ENCODE measurements around the gene TMPRSS9. TPM values are rescaled to one million over a fixed set of nuclear protein-coding genes. Genes with fewer than 3 reads are reported as not detected.
"Not testable (repeated sequence)": the region's sequence is repeated elsewhere in the genome, so short reads cannot be mapped to it uniquely, and the experiment has no call there.

Gene TMPRSS9
- total RNA-seq, 2 experiments from 2014 or later = not detected

DNA sequence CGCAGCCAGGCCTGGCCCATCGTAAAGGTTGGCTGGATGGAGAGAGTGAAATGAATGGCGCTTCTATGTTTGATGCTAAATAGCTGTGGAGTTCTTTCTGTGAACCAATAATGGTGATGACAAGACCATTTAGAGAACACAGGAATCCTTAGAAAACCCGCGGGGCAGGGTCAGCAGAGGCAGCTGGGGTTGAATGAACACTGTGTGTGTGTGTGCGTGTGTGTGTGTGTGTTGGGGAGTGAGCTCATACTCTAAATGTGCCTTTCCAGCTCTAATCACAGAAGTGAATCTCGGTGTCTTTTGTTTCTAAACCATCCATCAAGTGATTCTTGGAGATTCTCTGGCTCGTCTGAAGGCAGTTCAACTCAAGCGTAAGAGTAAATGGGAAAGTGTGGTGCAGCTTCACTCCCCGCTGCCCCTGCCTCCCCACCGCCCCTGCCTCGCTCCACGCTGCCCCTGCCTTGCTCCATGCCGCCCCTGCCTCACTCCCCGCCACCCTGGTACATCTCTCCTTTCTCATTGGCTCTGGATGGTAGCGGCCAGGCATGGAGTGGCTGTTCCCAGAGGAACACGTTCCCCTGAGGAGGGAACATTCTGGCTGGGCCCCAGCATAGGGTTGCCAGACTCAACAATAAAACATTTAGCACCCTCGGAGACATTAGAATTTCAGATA is 21.2 kb downstream of the TMPRSS9 start:
- intact Hi-C loops (cut with micrococcal nuclease) = no loop called here
- CTCF ChIA-PET = no interaction called here
- Mint-ChIP-seq H3K4me3 (no peak overlapping the region), H3K27me3 (ENCODE audit: low read depth) (no peaks in the 10 kb centered on the region), H3K9me3 (peaks cover 18% of the 10 kb centered on the region), H3K4me1 (ENCODE audit: low read depth) (no peaks in the 10 kb centered on the region), H3K27ac (no peak overlapping the region), H3K36me3 (ENCODE audit: low read depth) (no peaks in the 10 kb centered on the region)
- DNase-seq = no peak

DNA sequence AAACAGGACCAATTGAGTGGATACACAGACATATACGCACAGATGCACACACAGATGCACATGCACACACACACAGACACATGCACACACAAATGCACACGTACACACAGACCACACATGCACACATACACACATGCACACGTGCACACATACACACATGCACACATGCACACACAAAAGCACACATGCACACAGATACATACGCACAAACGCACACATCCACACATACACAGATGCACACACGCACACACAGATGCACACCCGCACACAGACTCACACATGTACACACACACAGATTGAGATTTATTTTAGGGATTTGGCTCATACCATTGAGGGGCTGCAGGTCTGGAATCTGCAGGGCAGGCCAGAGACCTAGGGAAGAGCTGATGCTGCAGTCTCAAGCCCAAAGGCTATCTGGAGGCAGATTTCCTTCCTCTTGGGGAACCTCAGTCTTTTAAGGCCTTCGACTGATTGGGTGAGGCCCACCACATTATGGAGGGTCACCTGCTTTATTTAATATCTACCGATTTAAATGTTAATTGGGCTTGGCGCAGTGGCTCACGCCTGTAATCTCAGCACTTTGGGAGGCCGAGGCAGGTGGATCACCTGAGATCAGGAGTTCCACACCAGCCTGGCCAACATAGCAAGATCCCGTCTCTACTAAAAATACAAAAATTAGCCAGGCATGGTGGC is 22.6 kb downstream of the TMPRSS9 start:
- H3K4me1 Mint-ChIP-seq (ENCODE audit: low read depth) = no peaks in the 10 kb centered on the region
- DNase-seq = no peak
- peaks cover 18% of the 10 kb centered on the region for H3K9me3 Mint-ChIP-seq
- H3K27ac Mint-ChIP-seq = no peak overlapping the region
- intact Hi-C loops (cut with micrococcal nuclease) = no loop called here
- no peaks in the 10 kb centered on the region for H3K27me3 Mint-ChIP-seq (ENCODE audit: low read depth)
- H3K4me3 Mint-ChIP-seq = no peak overlapping the region
- CTCF ChIA-PET = no interaction called here
- no peaks in the 10 kb centered on the region for H3K36me3 Mint-ChIP-seq (ENCODE audit: low read depth)

DNA sequence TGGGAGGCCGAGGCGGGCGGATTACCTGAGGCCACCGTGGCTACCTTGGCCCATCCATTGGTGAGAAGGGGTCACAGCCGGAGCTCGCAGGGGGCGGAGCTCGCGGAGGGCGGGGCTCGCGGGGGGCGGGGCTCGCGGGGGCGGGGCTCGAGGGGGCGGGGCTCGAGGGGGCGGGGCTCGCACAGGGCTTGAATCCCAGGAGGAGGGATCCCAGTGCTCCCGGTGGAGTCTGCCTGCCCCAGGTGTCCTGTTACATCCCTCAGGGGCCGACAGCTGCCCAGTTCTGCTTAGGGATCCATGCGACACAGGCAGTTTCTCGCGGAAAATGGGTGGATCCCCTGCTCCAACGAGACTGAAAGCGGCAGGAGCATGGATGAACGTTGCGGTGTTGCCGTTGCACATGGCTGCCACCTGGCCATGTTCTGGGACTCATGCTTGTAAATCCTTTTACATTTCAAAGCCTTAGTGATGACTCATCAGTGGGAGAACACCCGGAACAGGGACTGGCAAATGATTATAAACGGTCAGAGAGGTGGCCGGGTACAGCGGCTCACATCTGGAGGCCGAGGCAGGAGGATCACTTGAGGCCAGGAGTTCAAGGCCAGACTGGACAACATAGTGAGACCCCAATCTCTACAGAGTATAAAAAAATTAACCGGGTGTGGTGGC is 25.1 kb downstream of the TMPRSS9 start:
- Mint-ChIP-seq H3K9me3 (peaks cover 5% of the 10 kb centered on the region), H3K27ac (no peak overlapping the region), H3K4me3 (no peak overlapping the region), H3K36me3 (ENCODE audit: low read depth) (no peaks in the 10 kb centered on the region), H3K27me3 (ENCODE audit: low read depth) (no peaks in the 10 kb centered on the region), H3K4me1 (ENCODE audit: low read depth) (no peaks in the 10 kb centered on the region)
- CTCF ChIA-PET = interaction anchor here (0.6 kb wide), 1 partner anchor 658 kb away, joined by 6 read pairs; no protein-coding TSS in a partner anchor
- DNase-seq = no peak
- intact Hi-C loops (cut with micrococcal nuclease) = no loop called here

DNA sequence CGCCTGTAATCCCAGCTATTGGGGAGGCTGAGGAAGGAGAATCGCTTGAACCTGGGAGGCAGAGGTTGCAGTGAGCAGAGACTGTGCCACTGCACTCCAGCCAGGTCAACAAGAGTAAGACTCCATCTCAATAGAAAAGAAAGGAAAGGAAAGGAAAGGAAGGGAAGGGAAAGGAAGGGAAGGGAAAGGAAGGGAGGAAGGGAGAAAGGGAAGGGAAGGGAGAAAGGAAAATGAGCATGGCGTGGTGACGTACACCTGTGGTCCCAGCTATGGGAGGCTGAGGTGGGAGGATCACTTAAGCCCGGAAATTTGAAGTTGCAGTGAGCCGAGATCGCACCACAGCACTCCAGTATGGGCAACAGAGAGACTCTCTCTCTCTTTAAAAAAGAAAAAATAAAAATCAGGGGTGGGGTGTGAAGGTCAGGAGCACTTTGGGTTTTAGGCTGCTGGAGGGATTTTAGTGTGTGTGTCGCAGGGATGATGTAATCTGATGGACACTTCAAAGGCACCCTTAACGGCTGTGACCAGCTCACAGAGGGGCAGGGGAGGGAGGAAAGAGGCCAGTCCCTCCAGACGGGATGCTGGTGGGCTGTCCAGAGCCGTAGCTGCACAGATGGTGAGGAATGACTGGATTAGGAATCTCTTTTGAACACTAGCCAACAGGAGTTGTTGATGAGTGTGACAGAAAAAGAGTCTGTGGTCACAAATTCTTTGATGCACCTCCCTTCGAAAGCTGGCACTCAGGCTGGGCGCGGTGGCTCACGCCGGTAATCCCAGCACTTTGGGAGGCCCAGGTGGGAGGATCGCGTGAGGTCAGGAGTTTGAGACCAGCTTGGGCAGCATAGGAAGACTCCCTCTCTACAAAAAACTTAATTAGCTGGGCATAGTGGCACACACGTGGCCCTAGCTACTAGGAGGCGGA is 27.6 kb downstream of the TMPRSS9 start:
- Mint-ChIP-seq H3K9me3 (no peaks in the 10 kb centered on the region), H3K4me1 (ENCODE audit: low read depth) (peaks cover 2% of the 10 kb centered on the region), H3K36me3 (ENCODE audit: low read depth) (no peaks in the 10 kb centered on the region), H3K27me3 (ENCODE audit: low read depth) (no peaks in the 10 kb centered on the region), H3K4me3 (no peak overlapping the region), H3K27ac (no peak overlapping the region)
- DNase-seq = no peak
- CTCF ChIA-PET = interaction anchor here (0.9 kb wide), 1 partner anchor 114 kb away, joined by 3 read pairs; no protein-coding TSS in a partner anchor
- intact Hi-C loops (cut with micrococcal nuclease) = no loop called here

DNA sequence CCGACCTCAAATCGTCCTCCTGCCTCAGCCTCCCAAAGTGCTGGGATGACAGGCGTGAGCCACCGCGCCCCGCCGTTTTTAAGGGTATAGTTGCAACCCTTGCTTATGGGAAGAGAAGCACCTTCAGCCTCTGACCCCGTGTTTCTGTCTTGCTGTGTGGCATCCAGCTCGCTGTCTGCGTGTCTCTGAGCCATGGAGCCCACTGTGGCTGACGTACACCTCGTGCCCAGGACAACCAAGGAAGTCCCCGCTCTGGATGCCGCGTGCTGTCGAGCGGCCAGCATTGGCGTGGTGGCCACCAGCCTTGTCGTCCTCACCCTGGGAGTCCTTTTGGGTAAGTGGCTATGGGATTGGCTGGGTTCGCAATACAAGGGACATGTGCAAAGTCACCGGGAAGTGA is 29.5 kb downstream of the TMPRSS9 start:
- H3K27me3 Mint-ChIP-seq (ENCODE audit: low read depth) = no peaks in the 10 kb centered on the region
- H3K9me3 Mint-ChIP-seq = no peaks in the 10 kb centered on the region
- H3K4me1 Mint-ChIP-seq (ENCODE audit: low read depth) = peaks cover 10% of the 10 kb centered on the region
- CTCF ChIA-PET = interaction anchor here (1.5 kb wide), 1 partner anchor 57 kb away, joined by 6 read pairs; no protein-coding TSS in a partner anchor
- no peak overlapping the region for H3K4me3 Mint-ChIP-seq
- intact Hi-C loops (cut with micrococcal nuclease) = no loop called here
- DNase-seq = no peak
- no peak overlapping the region for H3K27ac Mint-ChIP-seq
- no peaks in the 10 kb centered on the region for H3K36me3 Mint-ChIP-seq (ENCODE audit: low read depth)

DNA sequence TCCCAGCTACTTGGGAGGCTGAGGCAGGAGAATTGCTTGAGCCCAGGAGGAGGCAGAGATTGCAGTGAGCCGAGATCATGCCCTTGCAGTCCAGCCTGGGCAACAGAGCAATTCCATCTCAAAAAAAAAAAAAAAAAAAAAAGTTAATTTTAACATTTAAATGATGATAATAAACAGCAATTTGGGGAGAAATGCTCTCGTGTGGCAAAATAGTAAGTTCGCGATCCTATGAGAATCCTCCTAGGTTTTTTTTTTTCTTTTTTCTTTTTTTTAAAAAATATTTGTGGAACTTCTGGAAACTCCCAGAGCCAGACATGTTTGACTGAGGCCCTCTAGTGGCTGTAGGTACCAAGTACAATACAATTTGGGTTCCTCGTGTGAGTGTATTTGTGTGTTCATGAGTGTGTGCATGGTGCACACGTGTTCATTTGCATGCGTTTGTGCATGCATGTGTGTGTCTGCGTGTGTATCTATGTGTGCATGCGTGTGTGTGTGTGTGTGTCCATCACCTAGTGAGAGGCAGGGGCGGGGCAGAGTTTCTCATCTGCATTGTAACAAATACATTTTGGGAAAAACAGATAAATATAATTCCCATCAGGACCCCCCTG is 31.2 kb downstream of the TMPRSS9 start:
- DNase-seq = peak; percentile 56
- H3K27ac Mint-ChIP-seq = no peak overlapping the region
- CTCF ChIA-PET = interaction anchor here (0.6 to 3.4 kb wide), 16 partner anchors 12 to 393 kb away, joined by 3 to 17 read pairs (median 4); no protein-coding TSS in a partner anchor
- no peaks in the 10 kb centered on the region for H3K36me3 Mint-ChIP-seq (ENCODE audit: low read depth)
- peaks cover 15% of the 10 kb centered on the region for H3K4me1 Mint-ChIP-seq (ENCODE audit: low read depth)
- H3K4me3 Mint-ChIP-seq = no peak overlapping the region
- no peaks in the 10 kb centered on the region for H3K9me3 Mint-ChIP-seq
- intact Hi-C loops (cut with micrococcal nuclease) = loop anchor here (1.0 to 5.0 kb wide), 4 partner anchors 64 to 235 kb away; partner anchors contain the start of genes LSM7, PLEKHJ1, SF3A2 and SPPL2B
- H3K27me3 Mint-ChIP-seq (ENCODE audit: low read depth) = no peaks in the 10 kb centered on the region

DNA sequence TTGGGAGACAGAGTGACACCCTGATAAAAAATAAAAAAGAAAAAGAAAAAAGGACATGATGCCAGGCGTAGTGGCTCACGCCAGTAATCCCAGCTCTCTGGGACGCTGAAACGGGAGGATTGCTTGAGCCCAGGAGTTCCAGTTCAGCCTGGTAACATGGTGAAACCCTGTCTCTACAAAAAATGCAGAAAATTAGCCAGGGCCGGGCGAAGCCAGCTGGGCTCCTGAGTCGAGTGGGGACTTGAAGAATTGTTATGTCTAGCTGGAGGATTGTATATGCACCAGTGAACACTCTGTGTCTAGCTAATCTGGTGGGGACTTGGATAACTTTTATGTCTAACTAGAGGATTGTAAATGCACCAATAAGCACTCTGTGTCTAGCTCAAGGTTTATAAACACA is 32.3 kb downstream of the TMPRSS9 start:
- no peak overlapping the region for H3K4me3 Mint-ChIP-seq
- no peaks in the 10 kb centered on the region for H3K27me3 Mint-ChIP-seq (ENCODE audit: low read depth)
- H3K36me3 Mint-ChIP-seq (ENCODE audit: low read depth) = no peaks in the 10 kb centered on the region
- intact Hi-C loops (cut with micrococcal nuclease) = loop anchor here (5.0 kb wide), 1 partner anchor 65 kb away; the partner anchor contains the start of genes LSM7 and SPPL2B
- no peak for DNase-seq
- H3K27ac Mint-ChIP-seq = no peak overlapping the region
- CTCF ChIA-PET = interaction anchor here (0.6 to 3.4 kb wide), 26 partner anchors 9 to 420 kb away, joined by 3 to 17 read pairs (median 4); partner anchors contain the start of gene PLEKHJ1
- no peaks in the 10 kb centered on the region for H3K9me3 Mint-ChIP-seq
- peaks cover 15% of the 10 kb centered on the region for H3K4me1 Mint-ChIP-seq (ENCODE audit: low read depth)

DNA sequence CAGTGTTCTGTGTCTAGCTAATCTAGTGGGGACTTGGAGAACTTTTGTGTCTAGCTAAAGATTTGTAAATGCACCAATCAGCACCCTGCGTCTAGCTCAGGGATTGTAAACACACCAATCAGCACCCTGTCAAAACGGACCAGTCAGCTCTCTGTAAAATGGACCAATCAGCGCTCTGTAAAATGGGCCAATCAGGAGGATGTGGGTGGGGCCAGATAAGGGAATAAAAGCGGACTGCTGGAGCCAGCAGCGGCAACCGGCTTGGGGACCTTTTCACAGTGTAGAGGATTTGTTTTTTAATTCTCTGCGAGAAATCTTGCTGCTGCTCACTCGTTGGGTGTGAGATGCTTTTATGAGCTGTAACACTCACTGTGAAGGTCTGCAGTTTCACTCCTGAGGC is 32.8 kb downstream of the TMPRSS9 start:
- peak; percentile 32 for DNase-seq
- intact Hi-C loops (cut with micrococcal nuclease) = loop anchor here (5.0 kb wide), 1 partner anchor 66 kb away; the partner anchor contains the start of genes LSM7 and SPPL2B

DNA sequence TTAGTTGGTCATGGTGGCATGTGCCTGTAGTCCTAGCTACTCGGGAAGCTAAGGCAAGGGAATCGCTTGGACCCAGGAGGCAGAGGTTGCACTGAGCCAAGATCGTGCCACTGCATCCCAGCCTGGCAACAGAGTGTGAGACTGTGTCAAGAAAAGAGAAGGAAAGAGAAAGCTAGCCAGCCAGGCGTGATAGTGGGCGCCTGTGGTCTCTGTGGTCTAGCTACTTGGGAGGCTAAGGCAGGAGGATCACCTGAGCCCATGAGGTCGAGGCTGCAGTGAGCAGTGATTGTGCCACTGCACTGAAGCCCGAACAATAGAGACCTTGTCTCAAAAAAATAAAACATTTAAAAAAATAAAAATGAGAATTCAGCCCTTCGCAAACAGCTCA is 34.0 kb downstream of the TMPRSS9 start:
- Mint-ChIP-seq H3K36me3 (ENCODE audit: low read depth) (no peaks in the 10 kb centered on the region), H3K4me3 (peak overlapping the region; percentile 54), H3K27ac (no peak overlapping the region), H3K27me3 (ENCODE audit: low read depth) (no peaks in the 10 kb centered on the region), H3K4me1 (ENCODE audit: low read depth) (peaks cover 15% of the 10 kb centered on the region), H3K9me3 (no peaks in the 10 kb centered on the region)
- peak; percentile 32 for DNase-seq
- CTCF ChIA-PET = interaction anchor here (0.8 to 3.4 kb wide), 4 partner anchors 134 to 222 kb away, joined by 3 to 17 read pairs (median 4); no protein-coding TSS in a partner anchor
- intact Hi-C loops (cut with micrococcal nuclease) = loop anchor here (2.0 to 5.0 kb wide), 2 partner anchors 67 to 215 kb away; partner anchors contain the start of genes LSM7 and SPPL2B

More for the DNA sequence above, 32.8 kb downstream of the TMPRSS9 start:
- H3K9me3 Mint-ChIP-seq; H3K4me3 Mint-ChIP-seq; H3K36me3 Mint-ChIP-seq (ENCODE audit: low read depth); H3K27me3 Mint-ChIP-seq (ENCODE audit: low read depth); H3K27ac Mint-ChIP-seq: not testable (repeated sequence)
- peaks cover 15% of the 10 kb centered on the region for H3K4me1 Mint-ChIP-seq (ENCODE audit: low read depth)
- CTCF ChIA-PET = interaction anchor here (0.6 to 3.4 kb wide), 18 partner anchors 11 to 420 kb away, joined by 3 to 17 read pairs (median 4); partner anchors contain the start of gene PLEKHJ1

DNA sequence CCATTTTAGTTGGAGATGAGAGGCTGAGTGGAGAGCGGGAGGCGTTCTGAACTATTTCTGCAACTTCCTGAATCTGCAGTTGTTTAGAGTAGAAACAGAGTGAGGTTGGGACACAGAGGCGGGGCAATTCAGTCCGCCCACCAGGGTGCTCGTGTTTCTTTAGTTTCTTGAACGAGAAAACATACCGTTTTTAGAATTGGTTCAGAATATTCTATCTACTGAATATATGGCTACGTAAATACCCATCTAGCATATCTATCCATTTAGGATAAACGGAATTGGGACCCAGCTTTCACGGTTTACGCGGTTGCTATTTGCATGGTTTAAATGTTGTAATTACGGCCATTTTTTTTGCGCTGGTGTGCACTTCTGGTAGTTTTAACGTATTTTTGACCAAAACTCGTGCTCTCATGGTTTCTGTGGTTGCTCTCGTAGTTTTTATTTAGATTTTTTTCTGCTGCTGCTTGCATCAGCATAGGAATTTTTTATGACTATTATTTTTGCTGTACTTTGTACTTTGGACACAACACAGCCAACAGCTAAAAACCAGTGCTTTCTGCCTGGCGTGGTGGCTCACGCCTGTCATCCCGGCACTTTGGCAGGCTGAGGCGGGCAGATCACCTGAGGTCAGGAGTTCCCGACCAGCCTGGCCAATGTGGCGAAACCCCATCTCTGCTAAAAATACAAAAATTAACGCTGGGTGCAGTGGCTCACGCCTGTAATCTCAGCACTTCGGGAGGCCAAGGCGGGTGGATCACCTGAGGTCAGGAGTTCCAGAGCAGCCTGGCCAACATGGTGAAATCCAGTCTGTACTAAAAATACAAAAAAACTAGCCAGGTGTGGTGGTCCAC is 34.6 kb downstream of the TMPRSS9 start:
- H3K27ac Mint-ChIP-seq = no peak overlapping the region
- peak overlapping the region; percentile 63 for H3K4me3 Mint-ChIP-seq
- no peaks in the 10 kb centered on the region for H3K9me3 Mint-ChIP-seq
- H3K36me3 Mint-ChIP-seq (ENCODE audit: low read depth) = no peaks in the 10 kb centered on the region
- CTCF ChIA-PET = interaction anchor here (0.8 to 3.4 kb wide), 3 partner anchors 135 to 221 kb away, joined by 3 to 17 read pairs (median 4); no protein-coding TSS in a partner anchor
- DNase-seq = peak; percentile 48
- H3K27me3 Mint-ChIP-seq (ENCODE audit: low read depth) = no peaks in the 10 kb centered on the region
- peaks cover 15% of the 10 kb centered on the region for H3K4me1 Mint-ChIP-seq (ENCODE audit: low read depth)
- intact Hi-C loops (cut with micrococcal nuclease) = loop anchor here (2.0 to 5.0 kb wide), 2 partner anchors 67 to 214 kb away; partner anchors contain the start of genes LSM7 and SPPL2B

Measured in activated naive CD4-positive, alpha-beta T cell treated with anti-CD3 and anti-CD28 coated beads for 36 hours (primary cell).